NCI-H2081 (cell line): ENCODE data around the gene IP6K1.
"Not testable (repeated sequence)": the region's sequence is repeated elsewhere in the genome, so short reads cannot be mapped to it uniquely, and the experiment has no call there.

Source experiments
- DNase-seq, 2 experiments: peaks; one replicate each; lab custom pipeline; 2025; lab: John Stamatoyannopoulos, UW

IP6K1 gene

DNA sequence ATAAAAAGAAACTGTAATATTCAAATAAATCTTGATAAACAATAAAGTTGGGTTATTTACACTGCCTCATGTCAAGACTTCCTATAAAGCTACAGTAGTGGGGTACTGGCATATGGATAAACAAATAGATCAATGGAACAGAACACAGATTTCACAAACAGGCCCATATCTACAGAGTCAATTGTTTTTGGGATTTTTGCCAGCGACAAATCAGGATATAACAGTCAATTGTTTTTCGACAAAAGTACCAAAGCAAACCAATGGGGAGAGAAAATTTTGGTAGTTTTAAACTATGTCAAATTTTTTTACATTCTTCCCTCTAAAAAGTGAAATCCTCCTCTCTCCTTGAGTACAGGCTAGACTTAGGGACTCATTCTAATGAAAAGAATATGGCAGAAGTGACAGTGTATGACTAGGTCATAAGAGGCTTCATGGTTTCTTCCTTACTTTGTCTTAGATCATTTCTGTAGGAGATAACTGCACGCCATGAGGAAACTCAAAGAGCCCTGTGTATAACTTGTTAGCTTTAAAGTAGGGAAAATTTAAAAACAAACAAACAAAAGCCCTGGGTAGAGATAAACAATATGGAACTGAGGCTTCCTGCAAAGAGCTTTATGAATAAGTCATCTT is 16.9 kb downstream of the IP6K1 start:
- no peak for DNase-seq

DNA sequence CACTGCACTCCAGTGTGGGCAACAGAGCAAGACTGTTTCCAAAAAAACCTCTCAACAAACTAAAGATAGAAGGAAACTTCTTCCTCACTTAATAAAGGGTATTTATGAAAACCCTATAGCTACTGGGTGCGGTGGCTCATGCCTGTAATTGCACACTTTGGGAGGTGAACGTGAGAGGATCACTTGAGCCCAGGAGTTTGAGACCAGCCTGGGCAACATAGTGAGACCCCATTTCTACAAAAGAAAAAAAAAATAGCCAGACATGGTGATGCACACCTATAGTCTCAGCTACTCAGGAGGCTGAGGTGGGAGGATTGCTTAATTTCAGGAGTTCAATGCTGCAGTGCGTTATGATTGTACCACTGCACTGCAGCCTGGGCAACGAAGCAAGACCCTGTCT is 22.4 kb downstream of the IP6K1 start:
- DNase-seq, result no peak

DNA sequence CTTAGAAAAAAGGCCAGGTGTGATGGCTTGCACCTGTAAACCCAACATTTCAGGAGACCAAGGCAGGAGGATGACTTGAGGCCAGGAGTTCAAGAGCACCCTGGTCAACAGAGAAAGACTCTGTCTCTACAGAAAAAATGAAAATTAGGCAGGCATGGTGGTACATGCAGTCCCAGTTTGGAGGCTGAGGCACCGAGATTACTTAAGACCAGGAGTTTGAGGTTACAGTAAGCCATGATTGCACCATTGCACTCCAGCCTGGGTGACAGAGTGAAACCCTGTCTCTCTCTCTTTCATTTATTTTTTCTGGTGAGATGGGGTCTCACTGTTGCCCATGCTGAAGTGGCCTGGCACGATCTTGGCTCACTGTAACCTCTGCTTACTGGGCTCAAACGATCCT is 24.7 kb downstream of the IP6K1 start:
- no peak for DNase-seq

DNA sequence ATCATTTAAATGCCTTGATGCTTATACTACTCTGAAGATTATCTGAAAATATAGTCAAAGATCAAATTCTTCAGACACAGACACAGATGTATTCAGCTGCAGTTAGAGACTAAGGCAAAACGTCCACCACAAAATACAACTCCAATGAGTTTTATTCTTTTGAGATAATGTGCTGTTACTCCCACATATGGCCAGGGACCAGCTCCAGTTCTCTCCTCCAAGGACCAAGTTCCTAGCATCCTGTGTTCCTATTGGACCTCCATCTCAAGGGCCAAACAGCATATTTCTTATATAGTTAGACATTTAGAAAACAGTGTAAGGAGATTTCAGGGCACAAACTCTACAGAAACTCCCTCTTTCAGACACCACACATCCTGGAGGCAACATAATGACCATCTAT is 27.1 kb downstream of the IP6K1 start:
- no peak for DNase-seq

DNA sequence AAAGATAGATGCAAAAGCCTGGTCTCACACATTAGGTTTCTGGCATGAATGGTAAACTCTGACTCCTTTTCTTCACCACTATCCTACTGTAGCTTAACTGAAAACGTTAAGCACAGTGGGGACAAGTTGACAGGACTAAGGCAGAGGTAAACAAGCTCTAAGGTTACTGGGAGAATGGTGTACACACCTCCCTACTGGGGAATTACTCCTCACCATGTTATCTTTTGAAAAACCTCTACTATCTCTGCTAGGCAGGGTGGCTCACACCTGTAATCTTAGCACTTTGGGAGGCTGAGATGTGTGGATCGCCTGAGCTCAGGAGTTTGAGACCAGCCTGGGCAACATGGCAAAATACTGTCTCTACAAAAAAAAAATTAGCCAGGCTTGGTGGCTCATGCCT is 29.1 kb downstream of the IP6K1 start:
- DNase-seq, result no peak

DNA sequence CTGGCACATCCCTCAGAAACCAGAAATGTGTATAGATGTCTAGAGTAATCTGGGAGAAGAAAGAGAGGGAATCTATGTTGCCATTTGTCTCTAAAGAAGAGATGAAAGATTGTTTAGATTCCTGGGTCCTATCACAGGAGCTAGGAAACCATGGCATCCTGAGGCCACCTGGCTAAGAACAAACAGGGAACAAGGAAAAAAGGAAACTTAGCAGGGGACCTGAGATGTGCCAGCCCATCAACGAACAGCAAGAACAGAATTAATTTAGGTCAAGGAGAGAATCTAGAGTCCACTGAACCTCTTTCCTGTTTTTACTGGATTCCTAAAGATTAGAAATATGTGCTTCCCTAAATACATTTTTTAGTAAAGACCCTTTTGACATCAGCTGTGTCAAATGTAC is 30.3 kb downstream of the IP6K1 start:
- DNase-seq, result no peak

DNA sequence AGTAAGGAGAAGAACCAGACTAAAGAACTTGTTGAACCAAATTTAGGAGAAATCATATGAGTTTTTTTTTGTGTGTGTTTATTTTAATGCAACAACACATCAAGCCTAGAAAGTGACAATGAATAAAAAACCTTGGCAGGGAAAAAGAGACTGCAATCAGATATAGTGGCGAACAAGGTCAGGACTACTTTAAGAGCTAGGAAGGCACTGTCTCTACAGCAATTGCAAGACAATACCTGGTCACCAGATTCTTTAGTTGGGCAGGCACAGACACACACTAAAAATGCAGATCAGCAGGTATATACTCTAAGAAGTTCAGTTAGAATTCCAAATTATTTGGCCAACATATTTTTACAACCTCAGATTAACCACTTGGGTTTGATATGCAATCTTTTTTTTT is 31.8 kb downstream of the IP6K1 start:
- DNase-seq, result no peak

DNA sequence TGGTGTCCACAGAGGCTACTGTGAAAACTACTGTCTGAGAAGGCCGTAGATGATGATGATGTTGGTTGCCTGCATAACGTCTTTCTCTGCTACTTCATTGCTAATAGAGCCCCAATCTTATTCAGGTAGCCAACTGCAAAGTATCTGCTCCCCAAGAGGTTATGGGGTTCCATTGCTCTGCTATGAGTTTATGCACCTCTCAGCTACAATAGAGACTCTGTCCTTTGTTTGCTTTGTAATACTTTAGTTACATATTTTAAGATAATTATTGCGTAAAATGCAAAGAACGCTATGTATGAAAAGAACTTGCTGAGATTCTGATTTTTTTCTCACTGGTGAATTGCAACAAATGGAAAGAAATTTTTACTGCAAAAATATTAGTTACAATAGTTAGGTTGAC is 34.8 kb downstream of the IP6K1 start:
- no peak for DNase-seq

DNA sequence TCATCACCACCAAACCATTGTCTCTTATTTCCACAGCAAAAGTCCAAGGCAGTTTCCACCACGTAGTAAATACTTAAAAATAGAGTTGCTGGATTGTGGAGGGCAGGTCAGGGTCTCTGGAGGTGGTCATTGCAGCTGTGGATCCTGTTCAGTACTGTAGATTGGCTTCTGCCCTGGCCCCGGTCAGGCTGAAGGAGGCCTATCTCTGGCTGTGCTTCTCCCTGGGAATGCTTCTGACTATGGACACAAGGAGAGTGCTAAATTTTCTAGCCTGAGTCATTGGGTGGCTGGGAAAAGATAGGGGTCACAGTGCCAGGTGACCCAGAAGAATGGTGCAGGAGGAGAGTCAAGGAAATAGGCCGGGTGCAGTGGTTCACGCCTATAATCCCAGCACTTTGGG is 36.3 kb downstream of the IP6K1 start:
- DNase-seq, result no peak

DNA sequence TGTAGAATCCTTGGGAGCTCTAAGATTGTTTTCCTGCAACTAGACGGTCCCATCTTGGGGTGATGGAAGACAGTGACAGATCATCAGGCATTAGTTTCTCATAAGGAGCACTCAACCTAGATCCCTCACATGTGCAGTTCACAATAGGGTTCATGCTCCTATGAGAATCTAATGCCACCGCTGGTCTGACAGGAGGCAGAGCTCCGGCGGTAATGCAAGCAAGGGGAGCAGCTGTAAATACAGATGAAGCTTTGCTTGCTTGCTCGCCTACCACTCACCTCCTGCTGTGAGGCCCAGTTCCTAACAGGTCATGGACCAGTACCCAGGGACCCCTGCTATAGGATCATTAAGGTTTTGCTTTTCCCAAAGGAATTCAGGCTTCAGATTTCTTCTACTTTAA is 37.5 kb downstream of the IP6K1 start:
- DNase-seq, result not testable (repeated sequence)

DNA sequence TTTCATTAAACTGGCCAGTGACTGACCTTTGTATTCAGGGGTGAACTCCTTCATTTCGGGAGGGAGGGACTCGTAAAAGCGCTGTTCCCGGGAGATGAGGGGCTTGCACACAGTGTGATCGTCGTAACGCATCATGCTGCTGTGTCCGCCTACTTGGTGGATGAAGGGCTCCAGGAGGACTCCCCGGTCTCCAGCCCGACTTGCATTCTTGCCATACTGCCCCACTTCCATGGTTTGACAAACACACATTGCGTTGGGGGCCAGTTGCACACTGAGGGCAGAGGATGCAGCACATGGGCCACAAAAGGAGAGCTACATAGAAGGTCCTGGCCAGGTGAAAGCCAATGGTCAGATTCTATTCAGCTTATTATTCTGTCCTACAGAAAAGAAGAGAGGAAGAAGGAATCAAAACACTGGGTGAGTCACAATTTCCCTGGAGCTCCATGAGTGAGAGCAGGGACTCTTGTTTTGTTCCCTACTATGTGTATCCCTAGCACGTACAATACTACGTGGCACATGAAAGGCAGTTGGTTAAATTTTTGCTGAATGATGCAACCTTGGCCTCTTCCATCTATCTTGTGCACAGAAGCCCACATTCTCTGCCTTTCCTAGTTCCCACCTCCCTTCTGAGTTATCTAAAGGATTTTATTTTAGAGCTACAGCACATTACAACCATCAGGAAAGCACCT is 38.4 kb downstream of the IP6K1 start:
- no peak for DNase-seq

DNA sequence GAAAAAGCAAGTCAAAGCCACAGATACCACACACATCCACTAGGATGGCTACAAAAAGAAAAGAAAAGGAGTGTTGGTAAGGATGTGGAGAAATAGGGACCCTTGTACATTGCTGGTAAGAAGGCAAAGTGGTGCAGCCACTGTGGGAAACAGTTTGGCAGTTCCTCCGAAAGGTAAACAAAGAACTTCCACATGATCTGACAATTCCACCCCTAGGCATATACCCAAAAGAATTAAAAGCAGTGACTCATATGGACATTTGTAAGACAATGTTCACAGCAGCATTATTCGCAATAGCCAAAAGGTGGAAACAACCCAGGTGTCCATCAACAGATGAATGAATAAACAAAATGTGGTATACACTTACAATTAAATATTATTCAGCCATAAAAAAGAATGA is 40.4 kb downstream of the IP6K1 start:
- no peak for DNase-seq

DNA sequence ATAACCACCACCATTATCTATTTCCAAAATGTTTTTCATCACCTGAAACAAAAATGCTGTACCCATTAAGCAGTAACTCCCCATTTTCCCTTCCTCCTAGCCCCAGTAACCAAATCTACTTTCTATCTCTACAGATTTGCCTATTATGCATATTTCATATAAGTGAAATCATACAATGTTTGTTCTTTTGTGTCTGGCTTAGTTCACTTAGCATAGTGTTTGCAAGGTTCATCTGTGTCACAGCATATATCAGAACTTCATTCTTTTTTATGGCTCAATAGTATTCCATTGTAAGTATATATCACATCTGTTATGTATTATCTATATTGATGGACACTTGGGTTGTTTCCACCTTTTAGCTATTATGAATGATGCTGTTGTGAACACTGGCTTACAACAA is 45.9 kb downstream of the IP6K1 start:
- DNase-seq, result no peak

DNA sequence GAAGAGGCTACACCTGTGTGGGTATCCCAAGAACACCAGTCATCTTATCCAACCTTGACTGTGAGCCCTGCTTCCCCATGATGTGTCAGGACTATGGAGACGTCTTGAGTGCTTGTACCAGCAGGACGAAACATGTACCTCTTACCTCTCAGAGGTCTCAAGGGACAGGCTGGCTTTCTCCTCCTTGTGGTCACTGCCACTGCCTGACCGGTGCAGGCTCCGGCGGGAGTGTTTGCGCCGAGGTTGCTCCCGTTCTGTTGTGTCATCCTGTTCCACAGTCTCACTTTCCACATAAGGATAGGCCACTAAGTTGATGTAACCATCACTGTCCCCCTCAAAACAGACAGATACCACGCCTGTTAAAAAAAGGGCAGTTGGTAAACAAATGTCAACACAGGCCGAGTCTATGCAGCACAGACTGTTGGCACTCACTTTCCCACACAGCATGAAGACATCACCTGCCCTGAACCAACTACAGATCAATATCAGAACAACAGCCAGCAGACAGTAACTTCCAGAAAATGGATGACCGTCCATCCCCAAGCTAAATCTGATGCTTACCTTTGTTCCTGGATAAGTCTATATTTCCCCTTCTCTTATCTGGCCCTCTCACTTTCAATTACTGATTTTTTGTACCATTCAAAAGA is 48.2 kb downstream of the IP6K1 start:
- no peak for DNase-seq

DNA sequence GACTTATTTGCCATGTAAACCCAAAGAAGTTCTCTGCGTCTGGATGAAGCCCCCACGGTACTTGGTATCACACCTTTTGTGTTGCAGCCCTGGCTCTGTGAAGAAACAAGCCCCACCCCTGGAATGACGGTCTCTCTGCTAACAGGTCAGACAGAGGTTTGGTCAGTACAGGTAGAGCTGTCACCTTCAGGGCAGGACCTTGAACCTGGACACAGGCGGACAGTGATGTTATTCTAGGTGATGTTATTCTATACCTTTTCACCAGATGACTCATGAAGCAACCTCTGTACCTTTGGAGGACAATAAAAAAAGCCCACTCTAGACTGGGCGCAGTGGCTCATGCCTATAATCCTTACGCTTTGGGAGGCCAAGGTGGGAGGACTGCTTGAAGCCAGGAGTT is 51.6 kb downstream of the IP6K1 start:
- no peak for DNase-seq

DNA sequence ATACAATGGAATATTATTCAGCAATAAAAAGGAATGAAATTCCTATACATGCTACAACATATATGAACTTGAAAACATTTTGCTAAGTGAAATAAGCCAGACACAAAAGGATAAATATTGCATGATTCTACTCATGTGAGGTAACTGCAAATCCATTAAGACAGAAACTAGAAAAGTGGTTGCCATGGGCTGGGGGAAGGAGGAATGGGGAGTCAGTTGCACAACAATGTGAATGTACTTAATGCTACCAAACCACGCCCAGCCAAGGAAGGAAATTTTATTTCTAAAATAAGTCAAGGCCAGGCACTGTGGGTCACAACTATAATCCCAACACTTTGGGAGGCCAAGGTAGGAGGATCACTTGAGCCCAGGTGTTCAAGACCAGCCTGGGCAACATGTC is 52.8 kb downstream of the IP6K1 start:
- DNase-seq, result no peak

DNA sequence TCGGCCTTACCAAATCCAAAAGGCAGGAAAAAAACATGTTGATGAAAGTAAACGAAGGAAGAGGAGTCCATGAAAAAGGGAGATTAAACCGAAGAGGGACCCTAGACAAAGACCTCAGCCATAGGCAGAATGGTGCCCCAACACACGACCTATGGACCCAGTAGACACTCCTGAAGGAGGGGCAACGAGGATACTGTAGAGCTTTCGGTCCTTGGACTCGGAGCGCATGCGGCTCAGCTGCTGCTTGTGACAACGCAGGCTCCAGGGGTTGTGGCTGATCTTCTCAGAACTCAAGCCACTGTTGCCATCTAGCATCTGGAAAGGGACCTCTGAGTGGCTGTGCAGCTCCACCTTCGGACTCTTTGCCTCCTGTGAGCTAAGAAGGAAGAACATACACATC is 53.7 kb downstream of the IP6K1 start:
- no peak for DNase-seq

DNA sequence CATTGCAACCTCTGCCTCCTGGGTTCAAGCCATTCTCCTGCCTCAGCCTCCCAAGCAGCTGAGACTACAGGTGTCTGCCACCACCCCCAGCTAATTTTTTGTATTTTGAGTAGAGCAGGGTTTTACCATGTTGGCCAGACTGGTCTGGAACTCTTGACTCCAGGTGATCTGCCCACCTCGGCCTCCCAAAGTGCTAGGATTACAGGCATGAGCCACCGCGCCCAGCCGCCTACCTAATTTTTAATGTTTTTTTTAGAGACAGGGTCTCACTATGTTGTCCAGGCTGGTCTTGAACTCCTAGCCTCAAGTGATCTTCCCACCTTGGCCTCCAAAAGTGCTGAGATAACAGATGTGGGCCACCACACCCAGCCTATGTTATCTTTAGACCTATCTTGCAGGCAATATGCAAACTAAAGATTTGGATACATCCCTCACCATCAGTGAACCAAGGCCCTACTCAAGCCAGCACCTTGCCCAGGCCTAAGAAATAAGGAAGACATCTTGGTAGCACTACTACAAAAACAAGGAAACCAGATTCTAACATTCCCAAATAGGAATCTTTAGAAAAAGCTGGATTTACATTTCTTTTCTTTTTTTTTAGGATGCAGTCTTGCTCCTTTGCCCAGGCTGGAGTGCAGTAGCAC is 56.3 kb downstream of the IP6K1 start:
- DNase-seq, result no peak

DNA sequence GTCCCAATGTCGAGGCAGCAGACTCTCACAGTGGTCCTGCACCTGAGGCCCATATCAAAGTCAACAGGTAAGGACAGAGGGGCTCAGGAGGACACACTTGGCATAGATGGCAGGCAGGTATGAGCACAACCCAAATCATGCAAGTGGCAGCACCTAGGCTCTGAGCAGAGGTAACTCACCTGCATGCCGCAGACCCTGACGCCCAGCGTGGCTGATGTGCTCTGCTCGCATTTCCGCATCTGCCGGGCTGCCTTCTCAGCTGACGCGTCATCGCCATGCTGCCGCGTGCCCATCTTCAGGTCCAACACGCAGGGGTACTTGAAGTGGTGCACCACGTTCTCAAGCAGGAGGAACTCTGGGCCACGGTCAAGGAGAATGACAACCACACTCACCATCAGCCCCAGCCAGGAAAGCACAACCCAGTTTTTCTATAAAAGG is 58.4 kb downstream of the IP6K1 start:
- no peak for DNase-seq

DNA sequence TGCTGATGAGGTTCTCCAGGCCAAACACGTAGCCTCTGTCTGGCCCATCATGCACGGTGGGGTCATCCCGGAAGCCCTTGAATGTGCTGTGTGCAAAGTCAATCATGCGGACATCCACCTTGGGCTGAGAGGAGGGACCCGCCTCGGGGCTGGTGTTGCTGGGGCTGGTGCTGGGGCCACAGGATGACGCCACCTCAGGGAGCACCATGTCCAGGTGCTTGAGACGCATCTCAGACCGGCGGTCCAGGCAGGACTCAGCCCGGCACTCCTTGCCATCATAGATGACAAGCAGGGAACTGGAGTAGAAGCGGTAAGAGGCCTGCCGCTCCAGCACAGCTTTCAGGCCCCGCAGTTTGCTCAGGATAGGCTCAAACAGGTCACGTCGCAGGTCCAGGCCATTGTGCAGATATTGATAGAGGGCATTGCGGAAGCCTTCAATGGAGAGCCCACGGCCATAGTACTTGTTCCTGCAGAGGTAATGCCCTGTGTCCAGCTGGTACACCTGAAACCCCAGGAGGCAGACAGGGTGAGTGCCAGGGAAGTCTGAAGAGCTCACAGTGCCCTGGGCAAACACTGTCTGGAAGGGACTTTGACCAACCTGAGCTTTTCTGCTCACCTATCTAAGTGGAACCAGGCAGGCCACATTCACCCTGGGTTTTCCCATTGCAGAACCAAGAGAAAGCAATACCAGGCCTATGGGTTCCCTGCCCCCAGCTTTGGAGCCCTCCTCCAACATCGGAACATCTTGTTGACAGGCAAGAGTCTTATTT is 59.0 kb downstream of the IP6K1 start:
- DNase-seq, result no peak

DNA sequence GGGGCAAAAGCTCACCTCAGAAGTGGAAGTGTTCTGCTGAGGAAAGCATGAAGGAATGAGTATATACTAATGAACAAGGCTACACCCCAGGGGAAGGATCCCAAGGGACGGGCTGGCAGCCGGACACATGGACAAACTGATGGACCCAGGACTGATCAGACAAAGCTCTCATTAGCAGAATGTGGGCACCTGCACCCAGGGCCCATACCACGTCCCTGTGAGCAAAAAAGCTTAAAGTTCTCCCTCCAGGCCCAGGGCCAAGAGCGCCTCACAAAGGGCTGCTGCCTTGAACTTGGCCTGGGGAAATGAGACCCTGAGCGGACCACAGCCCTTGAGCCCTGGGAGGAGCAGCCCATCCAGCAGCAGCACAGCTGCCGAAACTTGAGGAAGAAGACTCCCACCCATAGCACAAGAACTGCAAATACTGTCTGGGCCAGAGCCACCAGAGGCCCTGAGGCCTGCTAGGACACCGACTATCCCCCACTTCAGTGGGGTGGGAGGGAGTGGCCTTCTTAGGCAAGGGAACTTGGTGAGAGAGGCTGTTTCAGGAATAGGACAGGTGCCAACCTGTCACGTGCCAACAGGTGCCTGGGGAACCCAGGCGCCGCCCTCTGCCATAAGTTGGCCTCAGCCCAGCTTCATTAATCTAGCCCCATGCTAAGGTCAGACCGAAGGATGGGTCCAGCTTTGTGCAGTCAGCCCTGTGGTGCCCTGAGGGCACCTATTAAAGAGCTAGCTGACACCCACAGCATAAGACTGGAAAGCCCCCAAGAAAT is 60.2 kb downstream of the IP6K1 start:
- no peak for DNase-seq

DNA sequence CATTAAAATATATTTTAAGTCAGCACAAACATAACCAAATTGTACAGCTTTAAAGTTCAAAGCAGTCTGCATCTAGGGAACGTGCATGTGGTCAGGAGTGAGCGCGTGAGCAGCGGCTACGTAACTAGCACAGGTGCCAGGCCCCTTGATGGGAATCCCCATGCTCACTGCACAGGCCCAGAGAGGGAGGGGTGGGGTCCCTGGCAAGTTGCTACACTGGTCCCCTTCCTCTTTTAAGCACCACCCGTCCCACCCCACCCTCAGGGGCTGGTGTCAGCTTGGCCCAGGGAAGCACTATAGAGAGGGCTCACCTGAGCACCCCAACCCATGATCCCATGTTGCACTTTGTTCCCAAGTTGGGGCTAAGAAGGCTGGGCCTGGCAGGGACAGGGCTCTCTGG is 61.8 kb downstream of the IP6K1 start:
- no peak for DNase-seq
